DOHH2 (cell line): Measurements from ENCODE around the gene NKTR.

Experiments
- H3F3A ChIP-seq: fragments of 200-600 bp; sonication (generic), shearing (Covaris generic); 2 replicates; pipeline ENCODE4 v1.6.0; 2016; ENCODE audit warnings: antibody characterized with exemption, mild to moderate bottlenecking; ENCODE audit not compliant: control insufficient read depth, insufficient read depth
- H3K27ac ChIP-seq: fragments of 200-600 bp; sonication (generic); 2 replicates; pipeline ENCODE4 v1.5.1; 2014; ENCODE audit warnings: low read depth, mild to moderate bottlenecking, low read length, moderate library complexity
- H3K27me3 ChIP-seq: fragments of 200-600 bp; sonication (generic); 2 replicates; pipeline ENCODE4 v1.6.1; 2014; ENCODE audit warnings: mild to moderate bottlenecking, low read length, mixed read lengths; ENCODE audit not compliant: control insufficient read depth
- H3K36me3 ChIP-seq: fragments of 200-600 bp; sonication (generic); 2 replicates; pipeline ENCODE4 v1.6.1; 2014; ENCODE audit warnings: mild to moderate bottlenecking, low read length, moderate library complexity, mixed read lengths; ENCODE audit not compliant: control insufficient read depth
- H3K4me1 ChIP-seq: fragments of 200-600 bp; sonication (generic); 2 replicates; pipeline ENCODE4 v1.6.1; 2014; ENCODE audit warnings: mild to moderate bottlenecking, low read length, mixed read lengths; ENCODE audit not compliant: control insufficient read depth
- H3K4me2 ChIP-seq: fragments of 200-600 bp; sonication (generic); 2 replicates; pipeline ENCODE4 v1.6.0; 2014; ENCODE audit warnings: mild to moderate bottlenecking, low read length, moderate library complexity
- H3K4me3 ChIP-seq: fragments of 200-600 bp; sonication (generic); 2 replicates; pipeline ENCODE4 v1.5.1; 2014; ENCODE audit warnings: mild to moderate bottlenecking, low read length, mixed read lengths
- H3K79me2 ChIP-seq: fragments of 200-600 bp; sonication (generic); 2 replicates; pipeline ENCODE4 v1.6.1; 2014; ENCODE audit warnings: mild to moderate bottlenecking, low read length, mixed read lengths; ENCODE audit not compliant: control insufficient read depth
- H3K9me2 ChIP-seq: fragments of 200-600 bp; sonication (generic); replicated peaks from 2 replicates; pipeline ENCODE4 v1.6.1; 2014; ENCODE audit warnings: mild to moderate bottlenecking, low read length, mixed read lengths; ENCODE audit not compliant: control insufficient read depth
- H3K9me3 ChIP-seq: fragments of 200-600 bp; sonication (generic); 2 replicates; pipeline ENCODE4 v1.6.1; 2014; ENCODE audit warnings: antibody characterized with exemption, low read length, mixed read lengths; ENCODE audit not compliant: control insufficient read depth, insufficient read depth
- H4K20me1 ChIP-seq: fragments of 200-600 bp; sonication (generic); 2 replicates; pipeline ENCODE4 v1.6.0; 2014; ENCODE audit warnings: low read depth, mild to moderate bottlenecking, antibody characterized with exemption, low read length, moderate library complexity; ENCODE audit not compliant: control insufficient read depth, insufficient read depth
- EZH2phosphoT487 ChIP-seq: fragments of 200-600 bp; sonication (generic); IDR thresholded peaks from 2 replicates; pipeline ENCODE4 v1.6.1; 2017; ENCODE audit warnings: borderline replicate concordance, mild to moderate bottlenecking, antibody characterized with exemption, low read length, moderate library complexity, mixed read lengths
- TF ChIP-seq, protein P1 (sequence below): fragments of 200-600 bp; sonication (generic); IDR thresholded peaks from one replicate; pipeline ENCODE4 v1.5.1; 2014; ENCODE audit warnings: antibody characterized with exemption, mild to moderate bottlenecking, low read depth, low read length; ENCODE audit not compliant: poor library complexity, severe bottlenecking

The NKTR gene

GRCh38 chr3:42666022-42666421 lies 65.5 kb downstream of the NKTR start:
- Histone ChIP-seq H4K20me1 (no peaks in the 10 kb centered on the region), H3K79me2 (no peaks in the 10 kb centered on the region), H3K4me3 (no peak overlapping the region), H3K4me1 (peaks cover 8% of the 10 kb centered on the region), H3K4me2 (no peak overlapping the region), H3K9me2 (no peaks in the 10 kb centered on the region), H3F3A (no peaks in the 10 kb centered on the region), H3K27me3 (no peaks in the 10 kb centered on the region), H3K36me3 (no peaks in the 10 kb centered on the region), H3K27ac (no peak overlapping the region), H3K9me3 (no peaks in the 10 kb centered on the region)
- TF ChIP-seq, protein P1, sequence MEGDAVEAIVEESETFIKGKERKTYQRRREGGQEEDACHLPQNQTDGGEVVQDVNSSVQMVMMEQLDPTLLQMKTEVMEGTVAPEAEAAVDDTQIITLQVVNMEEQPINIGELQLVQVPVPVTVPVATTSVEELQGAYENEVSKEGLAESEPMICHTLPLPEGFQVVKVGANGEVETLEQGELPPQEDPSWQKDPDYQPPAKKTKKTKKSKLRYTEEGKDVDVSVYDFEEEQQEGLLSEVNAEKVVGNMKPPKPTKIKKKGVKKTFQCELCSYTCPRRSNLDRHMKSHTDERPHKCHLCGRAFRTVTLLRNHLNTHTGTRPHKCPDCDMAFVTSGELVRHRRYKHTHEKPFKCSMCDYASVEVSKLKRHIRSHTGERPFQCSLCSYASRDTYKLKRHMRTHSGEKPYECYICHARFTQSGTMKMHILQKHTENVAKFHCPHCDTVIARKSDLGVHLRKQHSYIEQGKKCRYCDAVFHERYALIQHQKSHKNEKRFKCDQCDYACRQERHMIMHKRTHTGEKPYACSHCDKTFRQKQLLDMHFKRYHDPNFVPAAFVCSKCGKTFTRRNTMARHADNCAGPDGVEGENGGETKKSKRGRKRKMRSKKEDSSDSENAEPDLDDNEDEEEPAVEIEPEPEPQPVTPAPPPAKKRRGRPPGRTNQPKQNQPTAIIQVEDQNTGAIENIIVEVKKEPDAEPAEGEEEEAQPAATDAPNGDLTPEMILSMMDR = no peak
- TF ChIP-seq EZH2phosphoT487 = no peak

GRCh38 chr3:42666577-42666998 lies 66.1 kb downstream of the NKTR start:
- H3K9me2 ChIP-seq = no peaks in the 10 kb centered on the region
- H4K20me1 ChIP-seq = no peaks in the 10 kb centered on the region
- H3K4me2 ChIP-seq = no peak overlapping the region
- H3K27ac ChIP-seq = no peak overlapping the region
- no peaks in the 10 kb centered on the region for H3K79me2 ChIP-seq
- H3K4me1 ChIP-seq = peaks cover 8% of the 10 kb centered on the region
- no peaks in the 10 kb centered on the region; the same call in 1 of the 2 replicates for H3K9me3 ChIP-seq
- H3K4me3 ChIP-seq = no peak overlapping the region
- no peaks in the 10 kb centered on the region for H3F3A ChIP-seq
- H3K36me3 ChIP-seq = no peaks in the 10 kb centered on the region
- TF ChIP-seq EZH2phosphoT487 = no peak
- TF ChIP-seq, protein P1 = no peak
- H3K27me3 ChIP-seq = no peaks in the 10 kb centered on the region

GRCh38 chr3:42667096-42667522 lies 66.6 kb downstream of the NKTR start:
- no peaks in the 10 kb centered on the region for H3F3A ChIP-seq
- H3K27ac ChIP-seq = no peak overlapping the region
- peaks cover 8% of the 10 kb centered on the region for H3K4me1 ChIP-seq
- H3K9me3 ChIP-seq = no peaks in the 10 kb centered on the region; the same call in 1 of the 2 replicates
- H3K36me3 ChIP-seq = no peaks in the 10 kb centered on the region
- H3K4me2 ChIP-seq = no peak overlapping the region
- TF ChIP-seq EZH2phosphoT487 = no peak
- TF ChIP-seq, protein P1 = no peak
- H3K79me2 ChIP-seq = no peaks in the 10 kb centered on the region
- no peaks in the 10 kb centered on the region for H3K27me3 ChIP-seq
- H3K9me2 ChIP-seq = no peaks in the 10 kb centered on the region; the same call in 1 of the 2 replicates
- H4K20me1 ChIP-seq = no peaks in the 10 kb centered on the region
- H3K4me3 ChIP-seq = no peak overlapping the region
